Body of pancreas (tissue), 4 donors: Measurements from ENCODE around the gene PYDC2. TPM values are rescaled to one million over a fixed set of nuclear protein-coding genes. Genes with fewer than 3 reads are reported as not detected.

Experiments
- ATAC-seq: fragments of 150-250 bp; one replicate; pipeline ENCODE4 v1.9.1; 2016
- DNase-seq, 4 donors: peaks; one replicate each; pipeline ENCODE4 v3.0.0-alpha.2; 2019
- H3K27ac ChIP-seq, 4 donors: fragments of 200-600 bp; sonication (generic); 1 replicate in 3 of 4; 2 replicates in 1 of 4; pipeline versions ENCODE4 v1.5.1 to v1.6.1; 2016 to 2019; ENCODE audit warnings: mild to moderate bottlenecking in 1 of 4, mixed read lengths in 1 of 4, moderate library complexity in 1 of 4
- H3K27me3 ChIP-seq, 2 donors: fragments of 200-600 bp; sonication (generic); one replicate each; pipeline ENCODE4 v1.6.0; 2016; ENCODE audit warnings: mild to moderate bottlenecking in 1 of 2
- H3K36me3 ChIP-seq, 2 donors: fragments of 200-600 bp; sonication (generic); replicated peaks in 1 of 2; 2 replicates each; pipeline ENCODE4 v1.5.1; 2016; ENCODE audit warnings: low read depth in 2 of 2; ENCODE audit not compliant: insufficient read depth in 1 of 2
- H3K4me1 ChIP-seq: fragments of 200-600 bp; sonication (generic); one replicate; pipeline ENCODE4 v1.6.0; 2016
- H3K4me3 ChIP-seq, 2 donors: fragments of 200-600 bp; sonication (generic); 1 replicate in 1 of 2; 2 replicates in 1 of 2; pipeline ENCODE4 v1.5.1; 2016 to 2019
- H3K9me3 ChIP-seq, 3 donors: fragments of 200-600 bp; sonication (generic); 1 replicate in 2 of 3; 2 replicates in 1 of 3; pipeline ENCODE4 v1.5.1; 2016
- POLR2A ChIP-seq, 3 donors: fragments of 450-650 bp; IDR thresholded peaks; one replicate each; pipeline ENCODE4 v1.6.1; 2016; ENCODE audit warnings: antibody characterized with exemption in 3 of 3, mild to moderate bottlenecking in 2 of 3
- WGBS, 2 donors: methylation state at CpG; one replicate each; pipeline ENCODE4 v1.1.5; 2017; 5-methylcytosine and 5-hydroxymethylcytosine counted together
- intact Hi-C: fragments of 100-400 bp; cut with DNase I; formaldehyde crosslinking; loops from one replicate; pipeline ENCODE4 v1.15.1; 2023
- total RNA-seq, 2 donors: library from RNA; depleted of rRNA; stranded (reverse); fragments of >200 nt; gene quantifications; one replicate each; pipeline ENCODE4 v1.1.0, GENCODE V29; 2016
- TF ChIP-seq, protein P1 (sequence below), 7 experiments: fragments of 450-650 bp in 4 of 7; fragments of 200-600 bp in 3 of 7; sonication (generic) in 3 of 7; IDR thresholded peaks; one replicate each; pipeline ENCODE4 v1.5.1; 2016 to 2019; ENCODE audit warnings: antibody characterized with exemption in 7 of 7

The PYDC2 gene
- total RNA-seq, 2 donors from 2014 or later, result not detected

DNA sequence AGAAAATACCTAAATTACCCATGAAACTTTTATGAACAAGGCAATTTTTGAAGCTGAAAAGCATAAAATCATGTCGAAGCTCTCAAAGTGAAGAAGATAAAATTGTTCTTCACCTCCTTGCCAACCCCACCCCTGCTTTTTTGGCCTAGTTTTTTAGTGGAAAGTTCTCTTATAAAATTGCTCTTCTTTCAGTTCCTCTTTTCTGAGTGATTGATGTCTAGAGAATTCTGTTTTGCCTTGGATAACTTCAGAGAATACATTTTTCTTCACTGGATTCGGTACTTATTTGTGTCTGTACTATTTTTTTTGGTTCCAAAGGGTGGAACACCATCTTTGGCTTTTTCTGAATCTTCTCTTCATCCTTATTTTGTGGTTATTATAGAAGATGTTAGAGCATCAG lies 25.0 kb upstream of the PYDC2 start:
- Histone ChIP-seq H3K27ac (no peak overlapping the region), H3K36me3 (no peaks in the 10 kb centered on the region), H3K9me3 (no peaks in the 10 kb centered on the region), H3K4me1 (peaks cover 6% of the 10 kb centered on the region), H3K27me3 (no peaks in the 10 kb centered on the region), H3K4me3 (no peak overlapping the region)
- intact Hi-C loops, result no loop called here
- TF ChIP-seq POLR2A (IDR thresholded peaks at IDR 0.05), result no peak
- TF ChIP-seq, protein P1, sequence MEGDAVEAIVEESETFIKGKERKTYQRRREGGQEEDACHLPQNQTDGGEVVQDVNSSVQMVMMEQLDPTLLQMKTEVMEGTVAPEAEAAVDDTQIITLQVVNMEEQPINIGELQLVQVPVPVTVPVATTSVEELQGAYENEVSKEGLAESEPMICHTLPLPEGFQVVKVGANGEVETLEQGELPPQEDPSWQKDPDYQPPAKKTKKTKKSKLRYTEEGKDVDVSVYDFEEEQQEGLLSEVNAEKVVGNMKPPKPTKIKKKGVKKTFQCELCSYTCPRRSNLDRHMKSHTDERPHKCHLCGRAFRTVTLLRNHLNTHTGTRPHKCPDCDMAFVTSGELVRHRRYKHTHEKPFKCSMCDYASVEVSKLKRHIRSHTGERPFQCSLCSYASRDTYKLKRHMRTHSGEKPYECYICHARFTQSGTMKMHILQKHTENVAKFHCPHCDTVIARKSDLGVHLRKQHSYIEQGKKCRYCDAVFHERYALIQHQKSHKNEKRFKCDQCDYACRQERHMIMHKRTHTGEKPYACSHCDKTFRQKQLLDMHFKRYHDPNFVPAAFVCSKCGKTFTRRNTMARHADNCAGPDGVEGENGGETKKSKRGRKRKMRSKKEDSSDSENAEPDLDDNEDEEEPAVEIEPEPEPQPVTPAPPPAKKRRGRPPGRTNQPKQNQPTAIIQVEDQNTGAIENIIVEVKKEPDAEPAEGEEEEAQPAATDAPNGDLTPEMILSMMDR (IDR thresholded peaks at IDR 0.05), result no peak
- 41 to 48% methylated on average over 2 of the region's 2 CpGs for WGBS, 2 donors
- DNase-seq (no peak), ATAC-seq (no peak)

DNA sequence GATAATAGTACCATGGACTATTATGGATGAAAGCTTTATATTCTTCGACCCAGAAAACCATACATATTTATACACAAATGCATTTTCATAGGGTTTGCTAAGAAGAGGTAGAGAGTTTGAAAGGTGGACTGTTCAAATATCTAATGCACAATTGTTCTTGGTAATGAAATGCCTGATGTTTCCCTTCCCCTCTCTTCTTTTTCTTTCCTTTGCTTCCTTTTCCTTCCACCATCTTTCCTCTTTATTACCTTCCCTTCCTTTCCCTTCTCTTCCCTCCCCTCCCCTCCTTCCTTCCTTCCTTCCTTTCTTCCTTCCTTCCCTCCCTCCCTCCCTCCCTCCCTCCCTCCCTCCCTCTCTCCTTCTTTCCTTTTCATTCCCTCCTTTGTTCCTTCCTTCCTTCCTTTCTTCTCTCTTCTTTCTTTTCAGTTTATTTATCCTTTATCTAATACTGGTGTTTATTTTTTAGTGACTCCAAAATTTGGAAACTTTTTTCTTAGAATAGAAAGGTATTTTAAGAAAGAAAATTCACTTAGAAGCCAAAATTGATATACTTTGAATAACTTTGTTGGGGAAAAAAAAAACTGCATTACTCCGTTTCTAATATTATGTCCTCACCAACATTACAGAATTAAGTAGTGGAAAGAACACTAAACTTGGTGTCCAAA lies 22.7 kb upstream of the PYDC2 start:
- Histone ChIP-seq H3K9me3 (no peaks in the 10 kb centered on the region), H3K27me3 (no peaks in the 10 kb centered on the region), H3K36me3 (no peaks in the 10 kb centered on the region), H3K4me3 (no peak overlapping the region), H3K27ac (no peak overlapping the region), H3K4me1 (no peaks in the 10 kb centered on the region)
- no peak for ATAC-seq
- intact Hi-C loops, result no loop called here
- no peak for DNase-seq
- TF ChIP-seq, protein P1 (IDR thresholded peaks at IDR 0.05), result no peak
- TF ChIP-seq POLR2A (IDR thresholded peaks at IDR 0.05), result no peak
- 48 to 64% methylated on average over 2 of the region's 2 CpGs for WGBS, 2 donors

DNA sequence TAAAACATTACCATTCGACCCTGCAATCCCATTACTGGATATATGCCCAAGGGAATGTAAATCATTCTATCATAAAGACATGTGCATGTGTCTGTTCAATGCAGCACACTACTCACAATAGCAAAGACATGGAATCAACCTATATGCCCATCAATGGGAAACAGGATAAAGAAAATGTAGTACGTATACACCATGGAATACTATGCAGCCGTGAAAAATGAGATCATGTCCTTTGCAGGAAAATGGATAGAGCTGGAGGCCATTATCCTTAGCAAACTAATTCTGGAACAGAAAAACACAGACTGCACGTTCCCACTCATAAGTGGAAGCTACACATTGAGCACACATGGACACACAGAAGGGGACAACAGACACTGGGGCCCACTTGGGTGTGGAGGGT lies 20.4 kb upstream of the PYDC2 start:
- H3K4me3 ChIP-seq, result no peak overlapping the region
- H3K4me1 ChIP-seq, result no peaks in the 10 kb centered on the region
- no peak for TF ChIP-seq POLR2A (IDR thresholded peaks at IDR 0.05)
- TF ChIP-seq, protein P1 (IDR thresholded peaks at IDR 0.05), result no peak
- no peak overlapping the region for H3K27ac ChIP-seq
- no peak for DNase-seq
- intact Hi-C loops, result no loop called here
- H3K27me3 ChIP-seq, result no peaks in the 10 kb centered on the region
- no peak for ATAC-seq
- no peaks in the 10 kb centered on the region for H3K9me3 ChIP-seq
- WGBS, 2 donors, result 68 to 81% methylated on average over 4 of the region's 4 CpGs
- no peaks in the 10 kb centered on the region for H3K36me3 ChIP-seq

DNA sequence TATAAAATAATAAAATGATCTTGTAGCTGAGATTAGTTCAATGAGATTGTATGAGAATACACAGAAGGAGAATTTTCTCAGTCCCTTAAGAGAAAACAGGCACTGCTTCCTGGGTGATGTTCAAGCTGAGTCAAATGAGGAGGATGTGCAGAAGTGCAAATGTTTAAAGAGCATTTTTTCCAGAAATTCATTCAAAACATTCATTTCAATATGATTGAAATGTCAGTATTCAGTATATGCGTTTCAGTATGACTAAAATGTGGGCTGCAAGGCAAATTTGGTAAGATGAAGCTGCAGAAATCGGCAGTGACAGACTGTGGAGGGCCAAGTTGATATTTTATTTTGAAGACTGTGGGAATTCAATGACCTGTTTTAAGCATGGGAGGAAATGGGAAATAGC lies 19.3 kb upstream of the PYDC2 start:
- intact Hi-C loops, result no loop called here
- 54 to 56% methylated on average over 2 of the region's 2 CpGs for WGBS, 2 donors

More for the DNA sequence above, 19.3 kb upstream of the PYDC2 start:
- no peaks in the 10 kb centered on the region for H3K9me3 ChIP-seq
- DNase-seq, result no peak
- TF ChIP-seq POLR2A (IDR thresholded peaks at IDR 0.05), result no peak
- TF ChIP-seq, protein P1 (IDR thresholded peaks at IDR 0.05), result no peak
- H3K4me3 ChIP-seq, result no peak overlapping the region
- no peaks in the 10 kb centered on the region for H3K4me1 ChIP-seq
- no peak for ATAC-seq
- H3K27me3 ChIP-seq, result no peaks in the 10 kb centered on the region
- no peaks in the 10 kb centered on the region for H3K36me3 ChIP-seq
- no peak overlapping the region for H3K27ac ChIP-seq
